Measurements from ENCODE around the gene KRT13.

The KRT13 gene

DNA sequence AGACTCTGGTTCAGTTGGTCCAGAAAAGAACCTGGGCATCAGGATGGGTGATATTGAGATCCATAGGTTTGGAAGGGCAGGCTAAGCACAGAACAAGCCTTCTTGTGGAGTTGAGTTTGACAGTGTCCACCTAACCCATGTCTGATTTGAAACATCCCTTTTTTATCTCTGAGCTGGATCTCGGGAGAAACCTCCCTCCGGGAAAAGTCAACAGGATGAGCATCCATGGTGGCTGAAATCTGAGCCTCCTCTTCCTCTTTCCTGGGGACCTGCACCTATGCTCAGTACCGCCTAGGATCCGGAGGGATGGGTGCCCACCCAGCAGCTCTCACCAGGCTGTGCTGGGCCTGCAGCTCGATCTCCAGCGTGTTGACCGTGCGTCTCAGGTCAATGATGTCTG lies 41.7 kb downstream of the KRT13 start:
- DNase-seq: no peak

GRCh38 chr17:41462705-41463104 lies 42.7 kb downstream of the KRT13 start:
- no peak for DNase-seq

GRCh38 chr17:41457676-41458075 lies 47.7 kb downstream of the KRT13 start:
- DNase-seq: no peak

GRCh38 chr17:41456204-41456603 lies 49.2 kb downstream of the KRT13 start:
- no peak for DNase-seq

GRCh38 chr17:41455236-41455635 lies 50.2 kb downstream of the KRT13 start:
- no peak for DNase-seq

DNA sequence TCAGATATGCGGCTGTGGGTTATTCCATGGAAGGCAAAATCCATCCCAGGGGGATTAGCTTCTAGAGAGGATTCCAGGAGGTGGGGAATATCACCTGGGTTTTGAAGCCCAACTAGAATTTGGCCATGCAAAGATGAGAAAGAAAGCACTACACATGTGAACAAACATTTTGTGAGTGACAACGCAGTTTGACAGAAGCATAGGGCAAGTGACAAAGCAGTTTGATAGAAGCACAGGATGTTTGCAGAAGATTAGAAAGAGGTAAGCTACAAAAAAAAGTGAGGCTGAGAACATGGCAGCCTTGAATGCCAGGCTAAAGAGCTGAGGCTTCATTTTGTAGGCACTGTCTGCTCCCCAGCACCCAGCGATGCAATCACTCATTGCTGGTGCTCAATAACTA lies 52.3 kb downstream of the KRT13 start:
- no peak for DNase-seq

- no peak for DNase-seq
Observed at GRCh38 chr17:41452281-41452680, 53.1 kb downstream of the KRT13 start.

DNA sequence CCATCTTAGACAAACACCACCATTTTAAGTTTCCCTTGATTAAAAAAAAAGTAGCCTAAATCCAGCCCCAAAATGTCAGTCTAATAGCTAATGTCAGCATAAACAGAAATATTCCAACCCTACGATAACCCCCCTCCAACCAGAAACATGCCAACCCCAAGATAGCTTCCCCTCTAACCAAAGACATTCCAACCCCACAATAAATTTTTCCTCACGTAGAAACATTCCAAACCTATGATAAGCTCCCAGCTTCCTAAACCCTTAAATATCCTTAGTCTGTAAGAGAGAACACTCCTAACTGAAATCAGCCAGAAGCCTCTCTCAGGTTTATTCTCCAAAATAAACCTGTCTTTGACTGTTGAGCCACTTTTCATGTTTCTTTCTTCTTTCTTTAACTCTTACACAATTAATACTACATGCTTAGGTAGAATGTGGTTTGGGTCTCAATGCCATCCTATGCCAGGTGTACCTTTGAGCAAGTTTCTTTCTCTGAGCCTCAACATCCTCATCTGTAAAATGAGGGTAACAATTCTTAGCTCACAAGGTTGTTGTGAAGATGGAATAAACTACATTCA lies 54.2 kb downstream of the KRT13 start:
- no peak for DNase-seq

Measured in T1000 (cell line).